ENCODE data around the gene KIF17.
A peak's percentile ranks its signal among the peaks of the same experiment; 100 is the strongest.

KIF17 gene

DNA sequence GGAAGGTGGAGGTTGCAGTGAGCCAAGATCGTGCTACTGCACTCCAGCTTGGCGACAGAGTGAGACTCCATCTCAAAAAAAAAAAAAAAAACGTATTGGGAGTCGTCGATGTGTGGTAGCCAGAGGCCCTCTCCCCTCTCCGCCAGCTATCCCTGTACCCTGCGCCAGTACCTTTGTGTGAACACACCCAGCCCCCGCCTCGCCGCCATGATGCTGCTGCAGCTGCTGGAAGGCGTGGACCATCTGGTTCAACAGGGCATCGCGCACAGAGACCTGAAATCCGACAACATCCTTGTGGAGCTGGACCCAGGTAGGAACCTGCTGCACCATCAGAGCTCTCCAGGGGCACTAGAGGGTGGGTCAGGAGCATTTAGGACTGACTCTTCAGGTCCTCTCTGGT lies 72.4 kb downstream of the KIF17 start:
- no peak for TF ChIP-seq POLR2AphosphoS5 (IDR thresholded peaks at IDR 0.05; ENCODE audit: borderline replicate concordance, low read depth, low read length)
- TF ChIP-seq FOXP2 (optimal IDR thresholded peaks at IDR 0.05; ENCODE audit: control extremely low read depth, extremely low read length, insufficient read depth), result no peak
- TF ChIP-seq EZH2 (IDR thresholded peaks at IDR 0.05), result no peak
- Histone ChIP-seq H3K27ac (no peak overlapping the region), H3K9me3 (ENCODE audit: low read depth, low read length) (no peaks in the 10 kb centered on the region), H3K4me3 (no peak overlapping the region), H3K9ac (ENCODE audit: insufficient read length) (no peak overlapping the region), H3K36me3 (ENCODE audit: insufficient read depth, low read length) (peaks cover 17% of the 10 kb centered on the region; the same call in 1 of the 2 replicates)
- DNase-seq (ENCODE audit: low read depth, low spot score), result no peak

DNA sequence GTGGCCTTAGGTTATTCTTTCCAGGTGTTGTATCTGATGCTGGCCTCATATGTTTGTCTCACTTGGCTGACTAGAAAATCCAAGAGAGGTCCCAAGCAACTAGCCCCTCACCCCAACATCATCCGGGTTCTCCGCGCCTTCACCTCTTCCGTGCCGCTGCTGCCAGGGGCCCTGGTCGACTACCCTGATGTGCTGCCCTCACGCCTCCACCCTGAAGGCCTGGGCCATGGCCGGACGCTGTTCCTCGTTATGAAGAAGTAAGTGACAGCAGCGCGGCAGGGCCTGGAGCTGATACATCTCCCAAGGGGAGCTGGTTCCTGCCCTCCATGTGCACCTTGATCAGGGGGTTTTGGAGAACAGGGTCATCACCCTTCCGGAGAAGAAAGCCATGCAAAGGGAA lies 73.4 kb downstream of the KIF17 start:
- Histone ChIP-seq H3K36me3 (ENCODE audit: insufficient read depth, low read length) (peaks cover 9% of the 10 kb centered on the region; the same call in 1 of the 2 replicates), H3K4me3 (no peak overlapping the region), H3K9ac (ENCODE audit: insufficient read length) (no peak overlapping the region), H3K27ac (no peak overlapping the region), H3K9me3 (ENCODE audit: low read depth, low read length) (no peaks in the 10 kb centered on the region)
- TF ChIP-seq POLR2AphosphoS5 (IDR thresholded peaks at IDR 0.05; ENCODE audit: borderline replicate concordance, low read depth, low read length) (no peak), FOXP2 (optimal IDR thresholded peaks at IDR 0.05; ENCODE audit: control extremely low read depth, extremely low read length, insufficient read depth) (no peak), EZH2 (IDR thresholded peaks at IDR 0.05) (no peak)
- DNase-seq (ENCODE audit: low read depth, low spot score), result no peak

DNA sequence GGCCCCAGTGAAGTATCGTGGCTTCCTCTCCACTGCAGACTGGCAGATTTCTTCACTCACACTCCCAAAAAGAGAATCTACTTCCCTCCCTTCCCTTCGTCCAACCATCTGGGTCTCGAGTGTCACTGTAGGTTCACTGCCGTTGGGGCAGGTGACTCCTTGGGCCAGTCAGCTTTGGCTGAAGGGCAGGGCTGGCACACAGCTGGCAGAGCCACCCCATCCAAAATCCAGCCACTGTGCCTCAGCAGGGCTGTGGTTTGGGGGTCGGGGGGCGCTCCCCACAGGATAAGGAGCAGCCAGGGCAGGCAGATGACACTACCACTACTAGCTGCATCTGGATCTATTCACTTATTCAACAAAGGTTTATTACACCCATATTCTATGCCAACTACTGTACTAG lies 74.7 kb downstream of the KIF17 start:
- H3K9ac ChIP-seq (ENCODE audit: insufficient read length), result no peak overlapping the region
- H3K36me3 ChIP-seq (ENCODE audit: insufficient read depth, low read length), result no peaks in the 10 kb centered on the region
- H3K9me3 ChIP-seq (ENCODE audit: low read depth, low read length), result no peaks in the 10 kb centered on the region
- no peak overlapping the region for H3K4me3 ChIP-seq
- TF ChIP-seq FOXP2 (optimal IDR thresholded peaks at IDR 0.05; ENCODE audit: control extremely low read depth, extremely low read length, insufficient read depth) (no peak), POLR2AphosphoS5 (IDR thresholded peaks at IDR 0.05; ENCODE audit: borderline replicate concordance, low read depth, low read length) (no peak), EZH2 (IDR thresholded peaks at IDR 0.05) (no peak)
- H3K27ac ChIP-seq, result no peak overlapping the region
- DNase-seq (ENCODE audit: low read depth, low spot score), result no peak

DNA sequence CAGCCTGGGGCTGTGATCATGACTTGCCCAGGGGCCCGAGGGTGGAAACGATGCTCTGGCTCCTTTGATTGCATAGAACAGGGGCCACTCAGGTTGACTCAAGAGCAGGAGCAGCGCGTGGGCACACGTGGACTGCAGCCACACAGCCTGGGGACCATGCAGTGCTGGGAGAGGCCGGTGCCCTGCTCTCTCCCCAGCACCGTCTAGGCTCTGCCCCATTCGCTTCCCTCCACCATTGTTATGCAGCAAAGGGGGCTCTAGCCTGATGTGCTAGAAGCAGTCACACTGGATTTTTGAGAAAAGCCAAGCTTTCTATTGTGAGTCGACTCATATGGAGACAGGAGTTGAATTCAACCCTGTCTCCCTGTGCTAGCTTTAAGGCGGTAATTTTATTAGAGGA lies 75.8 kb downstream of the KIF17 start:
- no peak overlapping the region for H3K27ac ChIP-seq
- H3K9ac ChIP-seq (ENCODE audit: insufficient read length), result no peak overlapping the region
- no peaks in the 10 kb centered on the region for H3K36me3 ChIP-seq (ENCODE audit: insufficient read depth, low read length)
- DNase-seq (ENCODE audit: low read depth, low spot score), result no peak
- H3K4me3 ChIP-seq, result no peak overlapping the region
- no peak for TF ChIP-seq FOXP2 (optimal IDR thresholded peaks at IDR 0.05; ENCODE audit: control extremely low read depth, extremely low read length, insufficient read depth)
- TF ChIP-seq POLR2AphosphoS5 (IDR thresholded peaks at IDR 0.05; ENCODE audit: borderline replicate concordance, low read depth, low read length), result no peak
- TF ChIP-seq EZH2 (IDR thresholded peaks at IDR 0.05), result no peak
- no peaks in the 10 kb centered on the region for H3K9me3 ChIP-seq (ENCODE audit: low read depth, low read length)

DNA sequence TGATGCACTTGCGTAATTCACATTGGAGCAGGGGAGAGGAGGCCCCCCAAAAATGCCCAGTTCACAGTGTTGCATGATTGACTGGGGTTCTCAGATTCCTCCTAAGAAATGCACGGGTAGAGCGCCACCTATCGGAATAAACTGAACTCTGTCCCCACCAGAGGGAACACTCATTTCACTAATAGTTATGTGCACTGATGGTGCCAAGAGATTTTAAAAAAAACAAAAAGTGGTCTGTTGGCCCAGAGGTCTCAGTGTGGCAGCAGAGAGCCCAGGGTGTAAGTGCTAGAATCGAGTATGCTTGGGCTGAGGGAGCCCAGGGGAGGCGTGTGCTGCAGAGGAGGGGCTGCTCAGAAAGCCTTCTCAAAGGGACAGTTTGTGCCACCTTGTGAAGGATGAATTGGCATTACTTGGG lies 77.6 kb downstream of the KIF17 start:
- Histone ChIP-seq H3K36me3 (ENCODE audit: insufficient read depth, low read length) (no peaks in the 10 kb centered on the region), H3K27ac (no peak overlapping the region), H3K9me3 (ENCODE audit: low read depth, low read length) (no peaks in the 10 kb centered on the region), H3K4me3 (no peak overlapping the region), H3K9ac (ENCODE audit: insufficient read length) (no peak overlapping the region)
- no peak for DNase-seq (ENCODE audit: low read depth, low spot score)
- no peak for TF ChIP-seq FOXP2 (optimal IDR thresholded peaks at IDR 0.05; ENCODE audit: control extremely low read depth, extremely low read length, insufficient read depth)
- no peak for TF ChIP-seq POLR2AphosphoS5 (IDR thresholded peaks at IDR 0.05; ENCODE audit: borderline replicate concordance, low read depth, low read length)
- TF ChIP-seq EZH2 (IDR thresholded peaks at IDR 0.05), result no peak

DNA sequence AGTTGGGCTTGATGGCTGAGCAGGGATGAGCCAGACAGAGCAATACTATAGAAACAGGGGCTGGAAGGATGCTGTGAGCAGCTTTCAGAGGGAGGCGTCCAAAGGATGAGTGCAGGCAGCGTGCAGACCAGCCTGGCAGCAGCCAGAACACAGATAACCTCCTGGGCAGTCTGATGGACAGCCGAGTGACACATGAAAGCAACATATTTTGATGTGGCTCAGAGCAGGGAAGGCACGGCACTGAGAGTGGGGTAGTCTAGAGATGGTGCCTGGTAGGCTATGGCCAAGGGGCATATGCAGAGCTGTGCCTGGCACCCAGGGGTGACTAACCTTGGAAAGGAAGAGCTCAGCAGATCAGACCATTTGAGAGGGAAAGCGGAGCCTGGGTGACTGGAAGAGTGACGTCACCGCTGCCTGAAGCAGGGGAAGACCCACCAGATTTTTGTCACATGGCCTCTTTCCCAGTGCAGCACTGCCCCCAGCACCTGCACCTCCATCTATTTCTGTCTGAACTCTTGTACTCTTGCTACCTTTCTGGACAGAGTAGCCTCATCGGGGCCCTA lies 80.9 kb downstream of the KIF17 start:
- Histone ChIP-seq H3K36me3 (ENCODE audit: insufficient read depth, low read length) (no peaks in the 10 kb centered on the region), H3K9me3 (ENCODE audit: low read depth, low read length) (no peaks in the 10 kb centered on the region), H3K9ac (ENCODE audit: insufficient read length) (no peak overlapping the region), H3K4me3 (no peak overlapping the region), H3K27ac (no peak overlapping the region)
- no peak for DNase-seq (ENCODE audit: low read depth, low spot score)
- TF ChIP-seq POLR2AphosphoS5 (IDR thresholded peaks at IDR 0.05; ENCODE audit: borderline replicate concordance, low read depth, low read length) (no peak), EZH2 (IDR thresholded peaks at IDR 0.05) (no peak), FOXP2 (optimal IDR thresholded peaks at IDR 0.05; ENCODE audit: control extremely low read depth, extremely low read length, insufficient read depth) (no peak)

DNA sequence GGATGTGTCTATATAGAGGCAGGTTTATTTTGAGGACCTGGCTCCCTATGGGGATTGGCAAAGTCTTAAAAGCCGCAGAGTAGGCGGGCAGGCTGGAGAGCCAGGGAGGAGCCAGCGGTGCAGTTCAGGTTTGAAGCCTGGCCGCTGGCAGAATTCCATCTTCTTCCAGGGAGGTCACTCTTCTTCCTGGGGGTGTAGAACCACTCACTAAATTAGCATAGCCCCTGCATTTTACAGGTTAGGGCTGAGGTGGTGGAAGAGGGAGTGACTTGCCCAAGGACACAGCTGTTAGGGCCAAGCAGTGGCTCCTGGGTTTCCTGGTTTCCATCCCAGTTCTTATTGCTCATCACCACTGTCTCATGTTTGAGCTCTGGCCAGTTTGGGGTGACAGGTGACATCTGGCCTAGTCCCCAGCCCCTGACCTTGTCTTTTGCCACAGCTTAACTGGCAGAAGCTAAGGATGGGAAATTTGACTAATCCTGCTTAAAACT lies 83.2 kb downstream of the KIF17 start:
- H3K4me3 ChIP-seq, result peak overlapping the region; percentile 94
- H3K9me3 ChIP-seq (ENCODE audit: low read depth, low read length), result no peaks in the 10 kb centered on the region
- peak overlapping the region; percentile 86 for H3K9ac ChIP-seq (ENCODE audit: insufficient read length)
- no peak for DNase-seq (ENCODE audit: low read depth, low spot score)
- TF ChIP-seq EZH2 (IDR thresholded peaks at IDR 0.05) (no peak), POLR2AphosphoS5 (IDR thresholded peaks at IDR 0.05; ENCODE audit: borderline replicate concordance, low read depth, low read length) (no peak), FOXP2 (optimal IDR thresholded peaks at IDR 0.05; ENCODE audit: control extremely low read depth, extremely low read length, insufficient read depth) (no peak)
- H3K27ac ChIP-seq, result peak overlapping the region; percentile 65; the same call in 1 of the 2 replicates
- no peaks in the 10 kb centered on the region for H3K36me3 ChIP-seq (ENCODE audit: insufficient read depth, low read length)

DNA sequence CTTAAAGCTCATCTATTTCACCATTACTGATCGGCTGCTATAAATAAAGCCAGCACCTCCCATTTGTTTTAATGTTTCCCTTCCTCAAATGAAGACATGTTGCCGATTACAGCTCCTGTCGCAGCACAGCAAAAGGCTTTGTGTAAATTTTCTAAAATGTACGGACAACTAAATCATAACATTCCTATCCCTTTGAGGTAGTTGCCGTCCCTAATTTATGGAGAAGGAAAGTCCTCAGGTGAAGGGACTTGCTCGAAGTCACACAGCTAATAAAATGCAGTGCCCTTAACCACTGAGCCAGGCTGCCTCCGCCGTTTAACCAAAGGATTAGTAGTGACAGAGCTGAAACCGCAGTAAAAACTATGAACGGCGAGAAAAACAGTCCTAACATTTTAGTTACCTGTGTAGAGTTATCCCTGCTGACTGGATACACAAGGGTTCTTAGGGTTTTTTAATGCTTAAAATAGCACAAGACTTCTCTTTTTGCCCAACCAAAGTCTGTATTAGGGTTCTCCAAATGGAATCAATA lies 83.7 kb downstream of the KIF17 start:
- H3K36me3 ChIP-seq (ENCODE audit: insufficient read depth, low read length), result no peaks in the 10 kb centered on the region
- H3K27ac ChIP-seq, result peak overlapping the region; percentile 65; the same call in 1 of the 2 replicates
- DNase-seq (ENCODE audit: low read depth, low spot score), result no peak
- peak overlapping the region; percentile 86 for H3K9ac ChIP-seq (ENCODE audit: insufficient read length)
- no peak for TF ChIP-seq POLR2AphosphoS5 (IDR thresholded peaks at IDR 0.05; ENCODE audit: borderline replicate concordance, low read depth, low read length)
- no peak for TF ChIP-seq FOXP2 (optimal IDR thresholded peaks at IDR 0.05; ENCODE audit: control extremely low read depth, extremely low read length, insufficient read depth)
- TF ChIP-seq EZH2 (IDR thresholded peaks at IDR 0.05), result no peak
- no peaks in the 10 kb centered on the region for H3K9me3 ChIP-seq (ENCODE audit: low read depth, low read length)
- H3K4me3 ChIP-seq, result peak overlapping the region; percentile 94

All from SK-N-MC (cell line).